Hematopoietic multipotent progenitor cell treated with erythropoietin and hydrocortisone succinate and interleukin-3 and kit ligand, for 8 days (in vitro differentiated cells): ENCODE results near the gene NPHP4.
A peak's percentile ranks its signal among the peaks of the same experiment; 100 is the strongest.
"Not testable (repeated sequence)": the region's sequence is repeated elsewhere in the genome, so short reads cannot be mapped to it uniquely, and the experiment has no call there.

Source experiments
- DNase-seq: peaks from one replicate; pipeline ENCODE4 v3.0.0-alpha.2; 2015

NPHP4 gene

GRCh38 chr1:5873556-5873955 is 118.7 kb downstream of the NPHP4 start:
- no peak for DNase-seq

- no peak for DNase-seq
Measured at GRCh38 chr1:5872886-5873285, 119.3 kb downstream of the NPHP4 start.

GRCh38 chr1:5868931-5869500 is 123.2 kb downstream of the NPHP4 start:
- no peak for DNase-seq

- no peak for DNase-seq
Measured at GRCh38 chr1:5865774-5866173, 126.5 kb downstream of the NPHP4 start.

GRCh38 chr1:5865056-5865455 is 127.2 kb downstream of the NPHP4 start:
- DNase-seq = no peak

GRCh38 chr1:5864256-5864655 is 128.0 kb downstream of the NPHP4 start:
- no peak for DNase-seq

- no peak for DNase-seq
Measured at GRCh38 chr1:5863238-5863637, 129.0 kb downstream of the NPHP4 start.

- no peak for DNase-seq
Measured at GRCh38 chr1:5861871-5862825, 130.1 kb downstream of the NPHP4 start.

- DNase-seq = no peak
Measured at GRCh38 chr1:5860277-5860676, 131.9 kb downstream of the NPHP4 start.

GRCh38 chr1:5859766-5860165 is 132.5 kb downstream of the NPHP4 start:
- DNase-seq = no peak

GRCh38 chr1:5858844-5859407 is 133.3 kb downstream of the NPHP4 start:
- DNase-seq = no peak

- DNase-seq = no peak
Measured at GRCh38 chr1:5858246-5858645, 134.0 kb downstream of the NPHP4 start.

GRCh38 chr1:5857508-5858090 is 134.6 kb downstream of the NPHP4 start:
- no peak for DNase-seq

- DNase-seq = no peak
Measured at GRCh38 chr1:5857011-5857410, 135.2 kb downstream of the NPHP4 start.

GRCh38 chr1:5856246-5856815 is 135.9 kb downstream of the NPHP4 start:
- no peak for DNase-seq

GRCh38 chr1:5855196-5855897 is 136.9 kb downstream of the NPHP4 start:
- no peak for DNase-seq

GRCh38 chr1:5854754-5855153 is 137.5 kb downstream of the NPHP4 start:
- no peak for DNase-seq

GRCh38 chr1:5853858-5854257 is 138.4 kb downstream of the NPHP4 start:
- not testable (repeated sequence) for DNase-seq

- DNase-seq = no peak
Measured at GRCh38 chr1:5850503-5850902, 141.7 kb downstream of the NPHP4 start.

GRCh38 chr1:5849550-5849949 is 142.7 kb downstream of the NPHP4 start:
- no peak for DNase-seq

- peak; percentile 16 for DNase-seq
Measured at GRCh38 chr1:5847013-5847659, 145.1 kb downstream of the NPHP4 start.

GRCh38 chr1:5845376-5845775 is 146.8 kb downstream of the NPHP4 start:
- DNase-seq = no peak
